ENCODE data around the gene TLR5.

Gene TLR5

GRCh38 chr1:223102797-223103533 is 40.1 kb downstream of the TLR5 start:
- peak; percentile 72 for DNase-seq

DNA sequence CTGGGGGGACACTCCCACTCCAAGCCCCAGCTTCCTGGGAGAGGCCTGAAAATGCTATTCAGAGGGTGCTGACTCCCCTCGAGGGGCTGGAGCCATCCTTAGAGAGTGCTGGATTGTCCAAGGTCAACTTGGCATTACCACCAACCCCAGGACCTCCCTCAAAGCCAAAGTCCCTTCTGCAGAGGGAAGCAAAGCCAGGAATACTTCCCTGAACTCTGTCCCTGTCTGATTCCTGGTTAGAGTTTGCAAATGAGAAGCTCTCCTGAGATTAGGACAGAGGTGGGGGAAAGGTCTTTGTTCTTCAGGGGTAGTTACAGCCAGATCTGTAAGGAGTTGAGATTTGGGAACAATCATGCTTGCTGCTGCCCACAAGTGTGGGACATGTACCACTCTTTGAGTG is 45.3 kb downstream of the TLR5 start:
- no peak for DNase-seq

DNA sequence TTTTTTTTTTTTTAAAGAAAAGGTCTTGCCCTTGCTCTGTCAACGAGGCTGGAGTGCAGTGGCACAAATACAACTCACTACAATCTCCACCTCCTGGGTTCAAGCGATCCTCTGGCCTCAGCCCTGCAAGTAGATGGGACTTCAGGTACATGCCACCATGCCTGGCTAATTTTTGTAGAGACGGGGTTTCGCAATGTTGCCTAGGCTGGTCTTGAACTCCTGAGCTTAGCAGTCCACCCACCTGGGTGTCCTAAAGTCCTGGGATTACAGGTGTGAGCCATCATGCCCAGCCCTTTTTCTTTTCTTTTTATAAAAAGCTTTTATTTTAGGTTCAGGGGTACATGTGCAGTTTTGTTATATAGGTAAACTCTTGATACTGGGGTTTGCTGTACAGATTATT is 47.2 kb downstream of the TLR5 start:
- no peak for DNase-seq

GRCh38 chr1:223091896-223092295 is 51.2 kb downstream of the TLR5 start:
- DNase-seq = no peak

DNA sequence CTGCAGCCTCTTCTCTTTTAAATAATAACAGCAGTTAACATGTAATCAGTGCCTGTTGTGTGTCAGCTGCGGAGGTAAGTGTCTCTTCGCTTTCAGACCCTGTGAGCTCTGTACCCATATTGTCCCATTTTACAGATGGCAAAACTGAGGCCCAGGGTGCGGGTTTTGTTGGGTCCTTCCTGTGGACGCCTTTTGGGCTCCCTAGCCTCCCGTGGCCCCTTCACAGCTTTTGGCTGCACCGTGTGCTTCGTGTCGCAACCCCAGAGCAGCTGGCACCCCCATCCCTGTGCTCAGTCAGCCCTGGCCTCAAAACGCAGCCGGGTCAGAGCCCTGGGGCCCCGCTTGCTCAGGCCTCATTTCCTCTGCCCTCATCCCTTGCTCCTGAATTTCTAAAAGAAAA is 53.8 kb downstream of the TLR5 start:
- DNase-seq = no peak

DNA sequence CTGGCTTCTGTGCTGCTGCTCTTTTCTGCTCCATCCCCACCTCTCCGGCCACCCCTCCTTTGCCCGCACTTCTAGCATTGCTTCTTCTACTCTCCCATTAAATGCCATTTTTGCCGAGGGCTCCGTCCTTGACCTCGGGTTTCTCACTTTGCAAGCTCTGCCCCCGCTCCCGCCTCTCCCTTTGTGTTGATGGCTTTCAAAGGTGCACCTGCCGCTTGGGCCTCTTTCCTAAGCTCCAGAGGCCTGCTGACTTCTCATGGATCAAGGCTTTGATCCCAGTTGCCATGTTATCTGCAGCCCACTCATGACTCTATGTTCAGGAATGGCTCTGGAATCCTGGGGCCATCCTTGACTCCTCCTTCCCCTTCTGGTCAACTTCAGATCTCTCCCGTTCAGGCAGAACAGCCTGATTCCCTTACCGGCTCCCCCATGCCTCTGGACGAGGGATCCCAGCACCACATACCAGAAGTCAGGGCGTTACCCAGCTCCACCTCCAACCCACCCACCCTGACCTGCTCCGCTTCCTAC is 54.3 kb downstream of the TLR5 start:
- DNase-seq = no peak

- no peak for DNase-seq
Measured at GRCh38 chr1:223087291-223088255, 55.5 kb downstream of the TLR5 start.

GRCh38 chr1:223084464-223084866 is 58.6 kb downstream of the TLR5 start:
- no peak for DNase-seq

DNA sequence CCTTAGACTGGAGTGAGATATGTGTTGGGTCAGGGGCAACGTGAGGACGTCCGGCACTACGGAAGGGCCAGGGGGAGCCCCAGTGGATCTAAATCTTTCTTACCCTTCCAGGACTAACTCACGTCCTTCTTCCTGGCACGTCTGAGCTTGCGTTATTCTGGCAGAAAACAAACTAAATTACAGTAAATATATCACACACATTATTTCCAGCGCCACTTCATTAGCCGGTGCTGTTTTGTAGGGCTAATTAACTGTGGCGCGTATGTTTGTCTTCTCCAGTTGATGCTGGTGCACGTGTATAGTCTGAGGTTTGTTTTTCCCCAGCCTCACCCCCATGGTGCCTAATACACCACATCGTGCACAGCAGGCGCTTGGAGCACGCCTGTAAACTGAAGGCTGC is 59.2 kb downstream of the TLR5 start:
- DNase-seq = peak; percentile 51

DNA sequence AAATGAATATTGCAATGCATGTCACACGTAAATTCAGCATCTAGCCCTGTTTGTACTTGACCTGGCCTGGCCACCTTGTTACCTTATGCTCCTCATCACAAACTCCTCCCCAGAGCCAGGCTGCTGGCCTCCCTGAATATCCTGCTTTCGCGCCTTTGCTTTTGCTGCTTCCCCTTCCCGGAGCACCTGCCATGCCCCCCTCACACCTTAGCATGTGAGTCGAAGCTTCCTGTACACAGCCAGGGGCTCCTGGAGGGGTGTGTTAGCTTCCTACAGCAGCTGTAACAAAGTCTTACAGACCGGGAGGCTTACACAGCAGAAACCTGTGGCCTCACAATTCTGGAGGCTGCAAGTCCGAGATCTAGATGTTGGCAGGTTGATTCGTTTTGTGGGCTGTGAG is 60.1 kb downstream of the TLR5 start:
- no peak for DNase-seq

- DNase-seq = peak; percentile 90
Measured at GRCh38 chr1:223081181-223081994, 61.7 kb downstream of the TLR5 start.

DNA sequence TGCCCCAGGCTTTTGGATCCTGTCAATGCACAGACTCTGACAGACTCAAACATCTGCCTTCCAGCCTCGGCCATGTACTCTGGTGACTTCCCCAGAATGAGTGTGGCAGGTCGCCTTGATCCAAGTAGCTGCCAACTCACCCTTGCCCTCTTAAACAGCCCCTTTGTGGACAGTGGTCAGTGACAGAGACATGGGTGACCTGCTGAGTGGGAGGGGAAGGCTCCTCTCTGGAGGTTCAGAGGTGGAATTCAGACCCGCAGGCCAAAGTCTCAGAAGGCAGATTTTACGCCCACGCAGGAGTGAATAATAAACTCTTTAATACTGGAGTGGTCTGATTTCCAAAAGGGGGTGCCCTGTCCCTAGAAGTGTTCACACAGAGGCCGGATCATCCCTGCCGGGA is 63.5 kb downstream of the TLR5 start:
- DNase-seq = no peak

DNA sequence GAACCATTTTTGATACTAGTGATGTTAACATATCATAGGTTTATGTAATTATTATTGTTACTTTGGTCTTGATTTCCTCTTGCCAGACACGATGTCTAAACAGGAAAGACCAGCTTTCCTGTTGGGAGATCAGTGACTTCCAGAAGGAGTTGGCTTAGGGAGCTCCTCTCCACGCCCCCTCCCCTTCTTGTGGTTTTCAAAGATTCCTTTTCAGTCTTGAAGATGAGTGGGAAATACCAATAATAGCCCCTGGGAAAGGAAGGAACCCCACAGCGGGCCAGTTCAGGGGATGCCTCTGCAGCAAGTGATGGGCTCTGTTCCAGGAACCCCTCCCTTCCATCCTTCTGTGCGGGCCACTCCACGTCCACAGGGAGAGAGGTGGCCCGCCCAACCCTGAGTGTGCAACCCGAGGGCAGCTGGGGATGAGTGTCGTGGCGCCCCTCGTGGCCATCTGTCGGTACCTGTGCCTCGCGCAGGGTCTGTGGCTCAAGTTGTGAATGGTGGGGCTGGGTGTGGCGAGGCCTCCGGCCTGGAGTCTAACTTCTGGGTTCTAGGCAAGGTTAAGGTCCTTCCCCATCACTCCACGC is 65.7 kb downstream of the TLR5 start:
- no peak for DNase-seq

DNA sequence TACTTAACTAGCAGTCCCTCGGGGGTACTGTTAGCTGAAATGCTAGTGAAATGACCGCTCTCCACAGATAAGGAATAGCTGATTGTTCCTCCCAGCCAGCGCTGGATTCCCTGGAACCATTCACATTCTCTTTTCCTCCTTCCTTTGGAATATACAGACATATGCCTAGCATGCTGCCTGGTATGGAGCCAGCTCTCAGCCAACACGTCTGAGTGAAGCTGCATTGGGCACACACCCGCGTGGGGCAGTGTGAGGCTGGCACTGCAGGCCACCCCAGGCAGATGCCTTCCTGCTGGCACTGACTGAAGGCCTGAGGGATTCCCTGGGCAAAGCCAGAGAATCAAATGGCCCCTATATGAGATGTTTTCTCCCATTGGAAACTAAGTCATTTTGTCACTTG is 66.7 kb downstream of the TLR5 start:
- DNase-seq = no peak

- no peak for DNase-seq
Measured at GRCh38 chr1:223075834-223076233, 67.2 kb downstream of the TLR5 start.

DNA sequence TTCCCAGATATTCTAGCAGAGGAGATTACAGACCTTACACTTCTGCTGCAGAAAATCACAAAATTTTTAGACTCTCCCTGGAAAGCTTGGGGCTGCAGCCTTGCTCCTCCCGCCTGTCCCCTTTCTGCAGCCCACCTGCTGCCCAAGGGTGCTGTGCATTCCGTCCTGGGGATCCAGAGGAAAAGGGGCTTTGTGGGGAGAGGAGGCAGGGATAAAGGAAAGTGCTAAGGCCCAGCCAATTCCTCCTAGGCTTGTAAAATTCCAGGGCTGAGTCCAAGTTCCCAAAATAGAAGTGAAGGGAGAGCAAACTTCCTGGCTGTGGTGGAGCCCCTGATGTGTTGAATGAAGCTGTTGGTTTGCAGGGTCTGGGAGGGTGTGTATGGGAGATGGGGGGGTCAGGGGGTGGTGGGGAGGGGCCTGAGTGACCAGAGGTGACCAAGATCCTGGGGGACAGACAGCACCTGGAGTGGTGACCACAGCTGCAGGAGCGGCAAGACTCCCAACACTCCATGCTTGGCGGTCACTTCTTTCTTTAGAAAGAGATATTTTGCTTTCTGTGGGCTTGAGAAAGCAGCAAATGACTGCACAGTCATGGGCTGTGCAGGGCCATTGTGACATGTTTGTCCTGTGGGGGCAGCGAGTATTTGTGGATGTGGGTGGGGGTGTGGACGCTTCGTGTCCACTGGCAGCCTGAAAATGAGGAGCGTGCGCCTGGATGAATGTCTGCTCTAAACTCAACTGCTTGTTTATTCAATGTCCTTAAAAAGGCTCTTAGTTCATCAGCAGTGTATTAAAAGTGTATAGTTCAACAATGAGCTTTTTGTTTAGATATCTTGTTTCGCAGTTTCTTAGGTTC is 68.4 kb downstream of the TLR5 start:
- no peak for DNase-seq

DNA sequence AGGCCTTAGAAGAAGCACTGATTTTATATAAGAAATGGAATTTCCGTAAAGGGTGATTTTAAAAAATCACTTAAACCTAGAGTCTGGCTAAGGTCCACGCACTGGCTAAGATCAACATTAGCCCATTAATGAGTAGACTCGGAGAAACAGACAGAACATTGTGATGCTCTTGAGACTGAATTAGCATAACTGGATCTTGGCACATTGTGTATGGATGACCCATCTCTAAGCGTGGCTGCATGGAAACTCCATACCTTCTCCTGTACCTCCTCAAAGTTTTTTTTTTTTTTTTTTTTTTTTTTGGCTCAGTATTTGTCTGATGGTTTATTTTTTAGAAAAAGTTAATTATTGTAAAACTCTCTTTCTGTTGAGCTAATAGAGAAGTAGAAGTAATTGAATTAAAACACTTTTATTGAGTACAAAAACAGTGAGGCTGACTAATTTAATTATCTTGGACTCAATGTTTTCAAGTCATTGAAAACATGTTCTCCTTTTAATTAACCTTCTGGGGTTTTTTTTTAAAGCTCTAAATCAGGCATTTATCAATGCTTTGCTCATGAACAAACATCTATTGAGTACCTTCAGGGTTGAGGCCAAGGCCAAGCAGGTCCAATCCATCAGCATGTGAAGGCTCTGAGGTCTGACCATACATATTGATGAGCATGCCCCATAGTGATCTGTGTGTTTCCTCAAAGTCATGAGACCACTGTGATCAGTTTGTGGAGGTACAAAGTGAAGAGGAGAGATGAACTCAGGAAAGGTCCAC is 74.0 kb downstream of the TLR5 start:
- DNase-seq = no peak

- no peak for DNase-seq
Measured at GRCh38 chr1:223067914-223068313, 75.1 kb downstream of the TLR5 start.

DNA sequence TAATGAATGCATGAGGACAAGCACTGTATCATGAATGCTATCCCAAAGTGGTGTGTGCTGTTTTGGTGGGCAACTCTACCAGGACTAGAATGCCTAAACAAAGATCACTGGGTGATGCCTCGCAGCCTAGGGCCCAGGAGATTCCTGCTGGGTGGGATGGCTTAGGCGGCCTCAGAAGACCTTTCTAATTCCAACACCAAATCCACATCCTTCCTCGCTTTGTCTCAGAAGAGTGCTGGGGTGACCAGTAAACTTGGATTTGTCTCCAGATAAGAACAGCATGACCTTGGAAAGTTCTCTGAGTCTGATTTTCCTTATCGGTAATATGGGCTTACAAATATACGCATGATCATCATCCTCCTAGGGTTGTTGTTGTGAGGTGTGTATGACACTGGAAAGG is 76.6 kb downstream of the TLR5 start:
- no peak for DNase-seq

- no peak for DNase-seq
Measured at GRCh38 chr1:223062177-223062576, 80.9 kb downstream of the TLR5 start.

DNA sequence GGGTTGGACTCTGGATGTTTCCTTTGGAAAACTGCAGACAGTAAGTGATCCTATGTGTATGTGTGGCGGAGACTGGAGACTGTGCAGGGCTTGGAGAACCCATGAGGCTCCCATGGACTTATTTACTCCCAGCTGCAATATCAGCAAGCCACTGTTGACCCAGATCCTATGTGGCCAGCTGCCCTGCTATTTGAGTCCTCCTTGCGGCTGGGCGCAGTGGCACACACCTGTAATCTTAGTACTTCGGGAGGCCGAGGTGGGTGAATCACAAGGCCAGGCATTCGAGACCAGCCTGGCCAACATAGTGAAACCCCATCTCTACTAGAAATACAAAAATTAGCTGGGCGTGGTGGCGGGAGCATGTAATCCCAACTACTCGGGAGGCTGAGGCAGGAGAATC is 83.5 kb downstream of the TLR5 start:
- DNase-seq = no peak
